CD4-positive, alpha-beta T cell (primary cell): Measurements from ENCODE around the gene PIP4K2A. TPM values are rescaled to one million over a fixed set of nuclear protein-coding genes. Genes with fewer than 3 reads are reported as not detected.
"Not testable (repeated sequence)": the region's sequence is repeated elsewhere in the genome, so short reads cannot be mapped to it uniquely, and the experiment has no call there.

Experiments used
- ATAC-seq: fragments of 200-7000 bp; cut with Tn5 transposase; one replicate; pipeline ENCODE4 v1.10.0; 2022; ENCODE audit warnings: mild to moderate bottlenecking; ENCODE audit not compliant: poor library complexity
- CTCF ChIA-PET: fragments of 350-600 bp; sonication (Branson Sonifier 250); formaldehyde crosslinking; loops from one replicate; lab custom pipeline; 2021; ENCODE audit warnings: antibody characterized with exemption, inconsistent platforms; lab: Charles Lee
- POLR2A ChIA-PET: fragments of 350-600 bp; sonication (Branson Sonifier 250); formaldehyde crosslinking; loops from one replicate; lab custom pipeline; 2021; ENCODE audit warnings: antibody characterized with exemption, inconsistent platforms; lab: Charles Lee
- DNase-seq, 14 experiments: peaks; one replicate each; pipeline ENCODE4 v3.0.0-alpha.2; 2013 to 2020; ENCODE audit warnings: mixed read lengths in 2 of 14
- H3K27ac ChIP-seq, 2 donors: one replicate each; pipeline versions ENCODE4 v1.5.1 to v1.7.0; 2013; ENCODE audit warnings: low read length in 2 of 2, low read depth in 1 of 2, mild to moderate bottlenecking in 1 of 2
- H3K27me3 ChIP-seq, 2 experiments: 1 replicate in 1 of 2; 2 replicates in 1 of 2; pipeline versions ENCODE4 v1.6.1 to v1.7.0; 2013; ENCODE audit warnings: low read length in 2 of 2, control low read depth in 1 of 2, mild to moderate bottlenecking in 1 of 2, moderate library complexity in 1 of 2; ENCODE audit not compliant: insufficient read depth in 2 of 2, control insufficient read depth in 1 of 2
- H3K36me3 ChIP-seq: one replicate; pipeline ENCODE4 v1.6.1; 2013; ENCODE audit warnings: low read length, control low read depth; ENCODE audit not compliant: insufficient read depth
- H3K4me1 ChIP-seq: one replicate; pipeline ENCODE4 v1.6.1; 2013; ENCODE audit warnings: low read length, control low read depth; ENCODE audit not compliant: insufficient read depth
- H3K4me3 ChIP-seq: one replicate; pipeline ENCODE4 v1.5.1; 2013; ENCODE audit warnings: mild to moderate bottlenecking, low read length, moderate library complexity
- H3K9me3 ChIP-seq, 2 experiments: 1 replicate in 1 of 2; 2 replicates in 1 of 2; pipeline versions ENCODE4 v1.6.1 to v1.7.0; 2013; ENCODE audit warnings: low read length in 2 of 2, mild to moderate bottlenecking in 2 of 2, control low read depth in 1 of 2, moderate library complexity in 1 of 2; ENCODE audit not compliant: control insufficient read depth in 1 of 2, insufficient read depth in 1 of 2
- H3K27ac Mint-ChIP-seq: one replicate; pipeline ENCODE4 v1.8.0; 2020; ENCODE audit warnings: mixed read lengths
- H3K27me3 Mint-ChIP-seq: one replicate; pipeline ENCODE4 v1.8.0; 2021; ENCODE audit warnings: mixed read lengths
- H3K36me3 Mint-ChIP-seq: one replicate; pipeline ENCODE4 v1.8.0; 2021; ENCODE audit warnings: low read depth, mixed read lengths
- H3K4me1 Mint-ChIP-seq: one replicate; pipeline ENCODE4 v1.8.0; 2021; ENCODE audit warnings: low read depth, mixed read lengths
- H3K4me3 Mint-ChIP-seq: one replicate; pipeline ENCODE4 v1.8.0; 2020; ENCODE audit warnings: mild to moderate bottlenecking, mixed read lengths
- H3K9me3 Mint-ChIP-seq: one replicate; pipeline ENCODE4 v1.8.0; 2020; ENCODE audit warnings: mixed read lengths
- intact Hi-C, 2 experiments: fragments of 100-400 bp; cut with DNase I in 1 of 2; cut with micrococcal nuclease in 1 of 2; formaldehyde crosslinking; loops; one replicate each; pipeline versions ENCODE4 v1.15.1 to v1.9.0; 2023 to 2025; cut with DNase I, micrococcal nuclease
- total RNA-seq, 174 experiments: library from RNA in 2 of 174; stranded (reverse) in 2 of 174; gene quantifications; one replicate each; pipeline ENCODE4 v1.2.3 and lab custom pipeline; 2021 to 2026
- TF ChIP-seq, protein P1 (sequence below): fragments of 200-600 bp; IDR thresholded peaks from one replicate; pipeline ENCODE4 v1.8.0; 2022; ENCODE audit warnings: antibody characterized with exemption, mild to moderate bottlenecking

The PIP4K2A gene
- total RNA-seq, 2 experiments from 2014 or later, result 75.4 to 87.2 TPM

DNA sequence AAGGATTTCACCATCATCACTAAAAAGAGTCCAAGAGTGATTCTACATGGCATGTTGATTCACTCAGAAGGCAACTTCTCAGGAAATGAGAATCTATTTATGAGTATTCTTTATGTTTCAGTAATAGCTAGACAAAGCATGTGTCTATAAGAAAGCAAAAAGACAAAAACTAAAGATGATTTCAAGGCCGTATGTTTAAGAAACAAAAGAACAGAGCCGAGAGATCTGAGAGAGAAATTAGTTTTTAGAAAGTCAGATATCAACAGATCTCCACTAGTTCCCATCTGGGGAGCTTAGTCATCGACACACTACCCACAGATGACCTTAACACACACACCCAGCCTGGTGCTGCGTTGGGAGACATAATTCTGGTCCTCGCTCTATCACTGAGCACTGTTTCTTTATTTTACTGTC lies 21.0 kb downstream of the PIP4K2A start:
- peak in 3 of 14 experiments; percentile 45 to 55 (median 51) for DNase-seq
- peak overlapping the region; percentile 99 for H3K27ac Mint-ChIP-seq
- intact Hi-C loops, result no loop called here
- Histone ChIP-seq H3K27me3 (no peaks in the 10 kb centered on the region), H3K4me3 (no peak overlapping the region), H3K9me3 (no peaks in the 10 kb centered on the region), H3K4me1 (peaks cover 53% of the 10 kb centered on the region), H3K36me3 (no peaks in the 10 kb centered on the region), H3K27ac (peak overlapping the region; percentile 8 to 16)
- TF ChIP-seq, protein P1, sequence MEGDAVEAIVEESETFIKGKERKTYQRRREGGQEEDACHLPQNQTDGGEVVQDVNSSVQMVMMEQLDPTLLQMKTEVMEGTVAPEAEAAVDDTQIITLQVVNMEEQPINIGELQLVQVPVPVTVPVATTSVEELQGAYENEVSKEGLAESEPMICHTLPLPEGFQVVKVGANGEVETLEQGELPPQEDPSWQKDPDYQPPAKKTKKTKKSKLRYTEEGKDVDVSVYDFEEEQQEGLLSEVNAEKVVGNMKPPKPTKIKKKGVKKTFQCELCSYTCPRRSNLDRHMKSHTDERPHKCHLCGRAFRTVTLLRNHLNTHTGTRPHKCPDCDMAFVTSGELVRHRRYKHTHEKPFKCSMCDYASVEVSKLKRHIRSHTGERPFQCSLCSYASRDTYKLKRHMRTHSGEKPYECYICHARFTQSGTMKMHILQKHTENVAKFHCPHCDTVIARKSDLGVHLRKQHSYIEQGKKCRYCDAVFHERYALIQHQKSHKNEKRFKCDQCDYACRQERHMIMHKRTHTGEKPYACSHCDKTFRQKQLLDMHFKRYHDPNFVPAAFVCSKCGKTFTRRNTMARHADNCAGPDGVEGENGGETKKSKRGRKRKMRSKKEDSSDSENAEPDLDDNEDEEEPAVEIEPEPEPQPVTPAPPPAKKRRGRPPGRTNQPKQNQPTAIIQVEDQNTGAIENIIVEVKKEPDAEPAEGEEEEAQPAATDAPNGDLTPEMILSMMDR, result no peak
- H3K36me3 Mint-ChIP-seq, result peaks cover 20% of the 10 kb centered on the region
- H3K9me3 Mint-ChIP-seq, result no peaks in the 10 kb centered on the region
- peak; percentile 49 for ATAC-seq
- ChIA-PET POLR2A (interaction anchor here (0.7 to 3.9 kb wide), 9 partner anchors 8 to 153 kb away, joined by 3 to 23 read pairs (median 4); partner anchors contain the start of gene PIP4K2A), CTCF (interaction anchor here (0.6 to 1.3 kb wide), 2 partner anchors 38 to 66 kb away, joined by 3 to 5 read pairs; no protein-coding TSS in a partner anchor)
- peaks cover 93% of the 10 kb centered on the region for H3K4me1 Mint-ChIP-seq
- H3K4me3 Mint-ChIP-seq, result peak overlapping the region; percentile 54
- no peaks in the 10 kb centered on the region for H3K27me3 Mint-ChIP-seq

DNA sequence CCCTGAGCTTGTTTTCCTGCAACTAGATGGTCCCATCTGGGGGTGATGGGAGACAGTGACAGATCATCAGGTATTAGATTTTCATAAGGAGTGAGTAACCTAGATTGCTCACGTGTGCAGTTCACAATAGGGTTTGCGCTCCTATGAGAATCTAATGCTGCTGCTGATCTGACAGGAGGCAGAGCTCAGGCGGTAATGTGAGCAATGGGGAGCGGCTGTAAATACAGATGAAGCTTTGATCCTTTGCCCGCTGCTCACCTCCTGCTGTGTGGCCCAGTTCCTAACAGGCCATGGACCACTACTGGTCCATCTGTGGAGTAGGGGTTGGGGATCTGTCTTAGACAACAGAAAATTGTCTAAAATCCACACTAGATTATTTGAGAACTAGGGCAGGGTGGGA lies 22.3 kb downstream of the PIP4K2A start:
- Mint-ChIP-seq H3K27ac (peak overlapping the region; percentile 99), H3K4me1 (peaks cover 97% of the 10 kb centered on the region), H3K36me3 (peaks cover 20% of the 10 kb centered on the region)
- H3K27me3 Mint-ChIP-seq, H3K9me3 Mint-ChIP-seq, H3K36me3 ChIP-seq, ATAC-seq, H3K9me3 ChIP-seq, DNase-seq, H3K27me3 ChIP-seq, H3K4me3 Mint-ChIP-seq, intact Hi-C loops, H3K4me3 ChIP-seq: not testable (repeated sequence)
- ChIA-PET POLR2A (interaction anchor here (1.3 to 3.9 kb wide), 7 partner anchors 9 to 37 kb away, joined by 4 to 23 read pairs (median 6); no protein-coding TSS in a partner anchor), CTCF (interaction anchor here (0.6 to 1.1 kb wide), 4 partner anchors 14 to 126 kb away, joined by 3 to 5 read pairs (median 3); no protein-coding TSS in a partner anchor)
- Histone ChIP-seq H3K27ac (peak overlapping the region; percentile 32 to 40), H3K4me1 (peaks cover 51% of the 10 kb centered on the region)

DNA sequence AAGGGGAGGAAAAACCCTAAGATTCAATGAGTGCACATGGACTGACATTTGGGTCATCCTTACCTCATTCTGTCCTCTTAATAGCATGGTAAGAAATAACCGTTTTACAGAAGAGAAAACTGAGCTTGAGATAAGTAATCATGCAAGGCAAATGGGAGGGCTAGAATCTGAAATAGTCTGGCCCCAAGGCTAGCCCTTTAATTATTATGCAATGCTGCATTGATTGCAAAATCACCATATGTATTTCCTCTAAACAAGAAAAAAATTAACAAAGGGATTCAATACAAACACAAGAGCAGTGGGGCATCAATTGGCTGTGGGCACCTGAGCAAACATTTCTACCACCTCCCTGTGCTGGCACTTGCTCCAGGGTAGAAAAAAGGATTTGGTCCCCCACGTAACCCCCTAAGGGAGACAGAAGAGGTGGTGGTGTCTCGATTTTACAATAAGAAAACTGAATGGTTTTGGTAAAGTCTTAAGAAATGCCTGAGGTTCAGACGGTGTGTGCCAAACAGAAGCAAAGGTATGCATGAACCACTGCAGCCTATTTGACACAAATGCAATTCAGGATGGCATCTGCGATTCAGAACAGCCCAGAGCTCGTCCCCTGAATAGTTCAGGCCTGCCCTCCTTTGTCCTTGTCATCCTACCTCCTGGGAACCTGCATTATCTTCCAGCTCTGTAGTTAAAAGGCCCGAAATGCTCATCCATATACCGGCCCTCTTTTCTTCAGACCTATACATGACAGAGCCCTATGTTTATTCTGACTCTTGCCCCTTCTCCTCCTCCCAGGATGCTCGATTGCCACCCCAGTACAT lies 23.6 kb downstream of the PIP4K2A start:
- ATAC-seq (no peak), DNase-seq (no peak)
- Histone ChIP-seq H3K4me3 (no peak overlapping the region), H3K4me1 (peaks cover 63% of the 10 kb centered on the region), H3K27ac (peak overlapping the region; percentile 7 to 38), H3K27me3 (no peaks in the 10 kb centered on the region), H3K9me3 (no peaks in the 10 kb centered on the region), H3K36me3 (peaks cover 3% of the 10 kb centered on the region)
- Mint-ChIP-seq H3K27me3 (no peaks in the 10 kb centered on the region), H3K9me3 (no peaks in the 10 kb centered on the region), H3K36me3 (peaks cover 20% of the 10 kb centered on the region), H3K4me1 (peaks cover 96% of the 10 kb centered on the region), H3K4me3 (peak overlapping the region; percentile 21), H3K27ac (peak overlapping the region; percentile 99)
- POLR2A ChIA-PET, result interaction anchor here (0.6 to 3.9 kb wide), 10 partner anchors 8 to 75 kb away, joined by 3 to 23 read pairs (median 4); no protein-coding TSS in a partner anchor
- TF ChIP-seq, protein P1, result no peak
- CTCF ChIA-PET, result interaction anchor here (0.5 to 0.7 kb wide), 2 partner anchors 19 to 35 kb away, joined by 3 to 4 read pairs; no protein-coding TSS in a partner anchor
- intact Hi-C loops, result loop anchor here in 1 of 2 experiments (1.0 kb wide), 1 partner anchor 9 kb away; no protein-coding TSS in a partner anchor
